ENCODE data around the gene NCKAP5.

The NCKAP5 gene

DNA sequence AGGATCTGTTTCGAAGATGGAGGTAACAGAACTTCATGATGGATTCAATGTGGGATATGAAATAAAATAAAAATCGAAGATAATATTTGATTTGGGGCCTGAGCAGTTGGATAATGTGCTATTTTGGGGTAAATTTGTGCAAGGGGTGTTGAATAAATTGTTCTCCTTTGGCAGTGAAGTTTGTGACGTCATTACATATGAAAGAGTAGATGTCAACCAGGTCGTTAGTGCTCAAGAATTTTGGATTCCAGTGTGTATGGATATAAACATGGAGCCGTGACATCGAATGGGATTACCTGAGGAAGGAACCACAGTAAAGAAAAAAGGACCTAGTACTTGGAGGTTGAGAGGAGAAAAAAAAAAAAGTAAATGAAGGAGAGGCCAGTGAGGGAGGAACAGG is 253.0 kb downstream of the NCKAP5 start:
- no peak for DNase-seq

DNA sequence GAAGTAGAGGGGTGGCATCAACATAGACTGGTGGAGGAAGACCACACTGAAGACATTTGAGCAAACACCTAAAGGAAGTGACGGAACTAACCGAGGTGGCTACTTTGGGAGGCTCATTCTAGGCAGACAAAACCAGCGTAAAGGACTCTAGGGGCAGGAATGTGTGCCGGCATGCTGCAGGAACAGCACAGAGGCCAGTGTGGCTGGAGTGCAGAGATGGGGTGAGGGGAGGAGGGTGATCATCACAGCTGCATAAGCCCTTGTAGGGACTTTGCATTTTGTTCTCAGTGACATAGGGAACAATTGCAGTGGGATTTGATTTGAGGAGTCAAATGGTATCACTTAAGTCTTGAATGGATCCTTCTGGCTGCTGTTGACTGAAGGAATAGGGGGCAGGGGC is 253.5 kb downstream of the NCKAP5 start:
- DNase-seq = no peak

DNA sequence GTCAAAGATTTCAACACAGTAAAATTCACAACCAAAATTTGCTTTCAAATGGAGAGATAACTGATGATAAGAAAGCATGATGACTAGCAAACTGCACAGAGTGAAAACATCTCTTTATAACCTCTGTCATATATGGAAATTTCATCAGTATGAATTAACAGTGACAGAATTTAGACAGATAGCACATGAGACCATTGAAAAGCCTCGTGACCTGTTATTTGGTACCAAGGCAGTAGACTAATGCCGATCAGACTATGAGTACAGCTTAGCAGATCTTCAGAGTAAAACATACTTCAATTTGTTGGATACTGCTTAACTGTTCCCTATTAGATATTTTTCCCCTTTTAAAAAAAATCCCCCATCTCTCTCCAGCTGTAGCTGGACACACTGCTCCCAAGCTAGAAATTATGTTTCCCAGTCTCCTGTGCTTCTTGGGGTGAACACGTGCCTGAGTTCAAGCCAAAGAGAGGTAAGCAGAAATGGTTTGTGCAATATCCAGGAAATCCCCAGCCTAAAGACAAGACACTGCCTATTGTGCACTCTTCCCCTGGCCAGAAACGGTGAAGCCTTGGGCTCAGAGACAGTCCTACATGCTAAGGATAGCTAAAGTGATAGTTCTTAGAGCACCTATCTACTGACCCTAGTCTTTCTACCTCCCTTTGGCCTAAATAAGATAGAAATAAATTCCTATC is 256.1 kb downstream of the NCKAP5 start:
- no peak for DNase-seq

DNA sequence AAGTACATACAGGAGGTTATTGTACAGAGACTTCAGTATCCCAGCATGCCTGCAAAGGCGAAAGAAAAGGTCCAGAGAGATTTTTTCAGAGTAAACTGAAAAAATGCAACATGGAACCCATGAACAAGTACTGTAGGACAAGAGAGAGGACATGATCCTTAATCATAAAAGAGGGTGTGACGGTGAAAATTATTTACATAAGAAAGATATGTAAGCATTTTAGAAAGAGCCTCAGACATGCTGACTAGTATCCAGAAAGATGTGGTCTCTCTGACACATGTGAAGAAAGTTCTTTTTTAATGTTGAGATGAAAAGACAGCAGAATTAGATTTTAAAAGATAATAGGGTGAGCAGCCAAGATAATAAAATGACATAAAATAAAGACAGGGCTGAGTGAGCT is 262.0 kb downstream of the NCKAP5 start:
- no peak for DNase-seq

DNA sequence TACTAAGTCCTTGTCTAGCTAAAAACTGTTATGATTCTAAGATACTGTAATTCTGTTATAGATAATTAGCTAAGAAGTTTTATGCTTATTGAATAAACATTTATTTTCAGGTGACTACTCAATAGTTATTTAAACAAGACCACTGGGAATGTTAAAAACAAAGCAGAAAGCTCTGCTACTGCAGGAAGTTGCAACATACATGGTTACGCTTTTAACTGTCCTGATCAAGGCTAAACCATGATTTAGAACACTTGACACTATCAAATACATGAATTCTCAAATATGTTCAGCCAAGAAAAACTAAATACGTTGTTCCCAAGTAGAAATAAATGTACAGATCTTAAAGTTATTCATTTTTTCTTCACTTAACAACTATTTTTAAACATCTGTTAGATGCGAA is 263.9 kb downstream of the NCKAP5 start:
- no peak for DNase-seq

DNA sequence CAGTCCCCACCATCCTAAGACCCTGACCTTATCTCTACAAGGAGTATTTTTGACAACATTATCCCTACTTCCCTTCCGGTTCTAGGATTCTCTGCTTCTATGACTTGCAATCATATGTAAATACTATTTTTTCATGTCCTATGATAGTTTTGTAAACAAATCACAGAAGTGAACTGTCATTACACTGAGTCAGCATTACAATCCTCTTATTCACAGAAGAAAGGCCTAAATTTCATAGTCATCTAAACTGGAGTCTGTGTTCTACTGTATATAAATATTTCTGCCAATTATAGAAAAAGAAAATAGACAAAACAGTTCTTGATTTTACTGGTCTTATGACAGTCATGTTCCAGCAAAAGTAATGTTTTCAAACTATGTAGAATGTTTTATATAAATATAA is 265.1 kb downstream of the NCKAP5 start:
- no peak for DNase-seq

DNA sequence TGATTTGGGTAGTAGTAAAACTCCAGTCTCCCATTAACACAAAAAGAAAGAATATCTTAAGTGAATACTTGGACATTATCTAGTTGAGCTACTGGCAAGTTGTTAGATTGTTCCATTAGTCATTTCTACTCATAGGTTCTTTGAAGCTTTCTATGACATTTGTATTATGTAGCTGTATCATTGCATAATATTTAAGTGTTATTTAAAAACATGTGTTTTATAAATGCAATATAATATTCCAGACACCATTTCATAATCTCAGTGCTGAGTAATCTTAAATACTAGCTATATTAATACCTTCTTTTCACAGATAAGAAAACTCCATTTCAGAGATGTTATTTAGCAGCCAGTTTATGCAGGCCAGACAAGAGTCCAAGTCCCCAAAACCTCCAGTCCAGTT is 271.9 kb downstream of the NCKAP5 start:
- no peak for DNase-seq

DNA sequence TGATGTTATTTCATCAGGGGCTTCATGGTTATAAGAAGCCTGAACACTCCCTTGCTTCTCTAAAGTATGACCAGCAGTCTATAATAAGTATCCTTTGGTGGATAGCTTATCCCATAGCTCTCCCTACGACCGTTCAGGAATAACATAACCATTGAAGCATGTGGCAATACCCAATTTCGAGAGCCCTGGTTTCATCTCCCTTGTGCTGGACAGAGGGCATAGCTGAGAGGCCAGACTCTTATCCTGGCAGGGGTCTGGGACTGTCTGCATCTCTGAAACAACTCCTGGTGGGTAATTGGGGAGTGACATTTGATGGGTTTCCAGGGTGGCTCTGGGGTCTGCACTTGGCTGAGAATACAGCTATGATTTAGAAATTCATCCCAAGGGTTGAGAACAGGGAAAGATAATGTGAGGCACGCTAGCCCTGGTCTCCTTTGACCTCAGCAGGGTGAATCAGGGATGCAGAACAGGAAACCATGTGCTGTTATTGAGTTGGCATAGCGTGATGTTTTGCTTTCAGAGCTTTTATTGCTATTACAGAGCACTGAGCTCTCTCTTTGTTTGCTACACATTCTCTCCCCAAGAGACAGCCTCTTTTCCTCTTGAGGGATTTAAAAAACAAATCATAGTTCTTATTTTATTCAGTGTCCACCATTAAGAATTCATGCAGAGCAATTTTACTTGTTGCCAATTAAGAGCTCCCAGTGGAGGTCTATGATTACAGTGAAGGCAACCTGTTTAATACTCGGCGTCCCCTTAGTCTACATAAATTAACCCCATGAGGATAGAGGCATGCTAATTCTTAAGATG is 274.5 kb downstream of the NCKAP5 start:
- DNase-seq = no peak

DNA sequence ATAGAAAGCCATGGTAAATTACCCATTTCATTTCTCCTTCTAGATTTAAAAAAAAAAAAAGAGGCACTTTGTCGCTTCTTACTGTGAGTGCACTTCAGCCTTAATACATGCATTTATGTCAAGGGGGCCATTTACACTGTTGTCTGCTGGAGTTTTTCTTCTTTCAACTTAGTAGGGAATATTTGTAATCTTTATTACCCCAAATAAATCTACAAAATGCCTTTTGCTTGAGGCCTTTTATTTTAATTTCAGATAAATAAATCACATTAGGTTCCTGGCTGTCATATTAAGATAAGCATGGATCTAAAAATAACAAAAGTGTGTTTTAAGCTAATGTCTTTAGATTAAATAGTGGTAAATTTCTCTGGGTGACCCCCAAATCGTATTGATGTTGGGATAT is 276.0 kb downstream of the NCKAP5 start:
- no peak for DNase-seq

DNA sequence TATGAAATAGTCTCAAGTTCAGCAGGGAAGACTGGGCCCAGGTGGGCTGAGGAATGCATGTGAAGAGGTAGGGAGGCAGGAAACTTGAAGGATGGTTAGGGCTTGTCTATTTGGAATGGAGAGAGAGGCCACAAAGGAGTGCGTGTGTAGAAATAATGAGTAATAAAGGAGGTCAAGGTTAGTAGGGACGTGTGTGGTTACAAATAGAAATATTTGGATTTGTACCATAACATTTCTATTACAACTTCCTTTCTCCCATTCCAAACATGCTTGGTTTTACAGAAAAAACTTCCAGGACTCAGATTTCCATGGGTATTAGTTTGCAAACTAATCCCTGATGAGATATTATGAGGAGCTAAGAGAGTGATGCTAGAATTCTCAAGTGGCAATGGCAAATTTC is 280.6 kb downstream of the NCKAP5 start:
- DNase-seq = no peak

DNA sequence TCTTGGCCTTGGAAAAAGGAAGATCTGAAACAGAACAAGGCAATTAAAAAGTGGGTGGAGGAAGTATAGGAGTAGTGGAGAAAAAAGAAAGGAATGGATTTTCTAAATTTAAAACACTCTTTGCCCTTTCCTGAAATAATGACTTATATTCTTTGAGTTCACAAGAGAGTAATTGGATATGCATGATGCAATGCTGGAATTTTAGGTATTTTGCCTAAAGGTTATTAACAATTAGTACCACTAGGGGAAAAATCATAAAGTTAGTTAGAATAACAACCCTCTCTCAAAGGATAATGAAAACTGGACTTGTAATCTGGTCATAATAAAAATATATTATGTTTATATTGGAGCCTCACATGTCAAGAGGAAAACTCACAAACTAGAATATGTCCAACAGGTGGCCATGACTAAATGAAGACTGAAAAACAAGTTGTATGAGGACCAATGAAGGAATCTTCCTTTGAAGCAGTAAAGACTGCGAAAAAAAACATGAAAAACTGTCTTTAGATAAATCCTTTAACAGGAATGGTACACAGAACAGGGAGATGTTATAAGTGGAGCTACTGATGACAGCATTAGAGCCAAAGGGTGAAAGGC is 281.8 kb downstream of the NCKAP5 start:
- DNase-seq = no peak

DNA sequence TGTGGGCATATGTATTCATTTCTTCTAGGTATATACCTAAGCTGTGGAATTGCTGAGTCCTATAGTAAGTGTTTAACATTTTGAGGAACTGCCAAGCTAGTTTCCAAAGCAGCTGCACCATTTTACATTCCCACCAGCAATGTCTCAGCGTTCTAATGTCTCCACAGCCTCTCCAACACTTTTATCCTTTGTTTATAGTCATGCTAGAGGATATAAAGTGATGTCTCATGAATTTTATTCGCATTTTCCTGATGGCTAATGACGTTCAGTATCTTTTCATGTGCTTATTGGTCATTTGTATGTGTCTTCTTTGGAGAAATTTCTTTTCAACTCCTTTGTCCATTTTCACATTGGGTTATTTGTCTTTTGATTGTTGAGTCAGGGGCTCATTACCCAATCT is 295.2 kb downstream of the NCKAP5 start:
- no peak for DNase-seq

DNA sequence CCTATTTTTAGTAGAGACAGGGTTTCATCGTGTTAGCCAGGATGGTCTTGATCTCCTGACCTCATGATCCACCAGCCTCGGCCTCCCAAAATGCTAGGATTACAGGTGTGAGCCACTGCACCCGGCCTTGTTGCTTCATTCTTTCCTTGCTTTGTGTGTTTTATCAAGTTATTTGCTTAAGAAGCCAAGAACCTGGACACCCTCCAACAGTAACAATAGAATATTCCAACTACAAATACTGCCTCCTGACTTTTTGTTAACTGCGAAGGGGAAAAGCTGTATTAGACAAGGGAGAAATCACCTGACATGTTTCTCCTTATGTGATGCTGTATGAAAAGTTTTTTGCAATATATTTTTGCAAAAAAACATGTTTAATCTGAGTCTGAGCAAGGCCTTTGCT is 297.2 kb downstream of the NCKAP5 start:
- peak; percentile 57 for DNase-seq

DNA sequence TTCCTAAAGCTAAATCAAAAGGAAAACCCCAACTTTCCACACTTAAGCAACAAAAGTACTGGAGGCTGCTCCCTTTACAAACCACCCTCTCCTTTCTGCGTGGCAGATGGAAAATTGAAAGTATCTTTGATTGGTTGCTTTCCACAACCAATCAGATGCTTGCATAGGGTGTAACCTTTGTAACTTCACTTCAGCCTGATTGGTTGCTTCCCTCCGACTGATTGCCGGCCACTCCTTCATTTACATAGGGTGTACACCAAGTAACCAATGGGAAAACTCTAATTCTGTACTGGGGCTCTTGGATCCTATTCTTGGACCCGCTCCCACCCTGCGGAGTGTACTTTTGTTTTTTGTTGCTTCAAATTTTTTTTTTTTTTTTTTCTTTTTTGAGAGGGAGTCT is 297.7 kb downstream of the NCKAP5 start:
- DNase-seq = peak; percentile 76

DNA sequence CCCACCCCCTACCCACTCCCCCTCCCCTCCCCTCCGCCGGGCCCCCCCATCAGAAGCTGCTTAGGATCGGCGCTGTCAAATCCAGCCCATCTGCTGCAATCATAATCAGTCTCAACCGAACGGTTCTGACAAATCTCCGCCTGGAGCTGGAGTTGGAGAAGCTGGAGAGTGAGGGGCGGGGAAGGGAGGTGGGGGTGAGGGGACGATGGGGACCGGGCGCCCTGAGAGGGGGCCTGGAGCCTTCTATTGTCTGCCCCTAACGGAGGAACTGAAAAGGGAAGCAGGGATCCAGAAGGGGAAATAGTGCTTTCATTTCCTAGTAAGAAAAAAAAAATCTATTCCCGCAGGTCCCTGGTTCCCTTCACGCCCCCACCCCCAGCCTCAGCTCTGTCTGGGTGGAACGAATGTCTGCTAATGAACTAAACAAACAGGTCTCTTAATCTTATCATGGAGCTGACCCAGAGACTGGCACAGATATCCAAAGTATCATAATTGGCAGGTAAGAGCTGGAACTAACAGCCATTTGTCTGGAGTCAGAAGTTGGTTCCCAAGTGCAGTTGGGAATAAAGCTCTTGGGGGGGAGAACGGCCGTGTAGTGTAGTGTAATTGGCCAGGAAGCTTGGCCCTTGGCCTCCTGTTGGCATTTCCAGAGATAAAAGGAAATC is 301.2 kb downstream of the NCKAP5 start:
- DNase-seq = peak; percentile 33

DNA sequence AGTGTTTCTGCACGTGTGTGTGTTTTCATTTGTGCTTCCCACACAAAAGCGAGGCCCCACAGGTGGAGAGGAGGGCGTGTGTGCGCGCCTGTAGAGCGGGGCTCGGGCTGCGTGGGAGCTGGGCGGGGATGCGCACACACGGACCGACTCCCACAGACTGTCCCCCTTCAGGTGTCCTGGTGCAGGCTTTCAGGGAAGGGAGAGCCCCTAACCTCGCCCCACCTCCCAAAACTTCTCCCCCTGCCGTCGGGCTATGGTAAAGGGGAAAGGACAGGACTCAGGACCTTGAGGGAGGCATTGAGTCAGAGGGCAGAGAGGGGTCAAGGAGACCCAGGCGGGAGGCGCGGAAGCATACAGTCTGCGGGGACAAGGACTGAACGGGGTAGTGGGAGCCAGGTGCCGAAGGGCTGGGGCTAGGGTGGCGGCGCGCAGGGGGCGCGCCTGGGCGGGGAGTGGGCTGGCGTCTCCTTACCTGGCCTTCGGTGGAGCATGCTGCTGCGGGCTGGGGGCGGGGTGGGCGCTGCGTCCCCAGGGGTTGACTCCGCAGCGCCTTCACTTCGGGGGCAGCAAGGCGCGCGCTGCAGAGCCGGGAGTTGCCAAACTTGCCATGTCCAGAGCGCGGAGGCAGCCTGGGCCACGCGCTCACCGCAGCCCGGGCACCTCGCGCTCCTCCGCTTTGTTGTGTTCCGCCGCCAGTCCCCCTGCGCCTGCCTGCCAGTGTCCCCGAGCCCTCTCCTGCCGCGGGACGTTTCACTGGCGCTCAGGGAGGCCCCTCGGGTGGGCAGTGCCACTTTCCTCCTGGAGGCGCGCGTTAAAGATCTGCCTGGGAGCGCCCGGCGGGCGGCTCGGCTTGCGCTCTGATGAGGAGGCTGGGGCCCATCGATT is 302.0 kb downstream of the NCKAP5 start:
- no peak for DNase-seq

DNA sequence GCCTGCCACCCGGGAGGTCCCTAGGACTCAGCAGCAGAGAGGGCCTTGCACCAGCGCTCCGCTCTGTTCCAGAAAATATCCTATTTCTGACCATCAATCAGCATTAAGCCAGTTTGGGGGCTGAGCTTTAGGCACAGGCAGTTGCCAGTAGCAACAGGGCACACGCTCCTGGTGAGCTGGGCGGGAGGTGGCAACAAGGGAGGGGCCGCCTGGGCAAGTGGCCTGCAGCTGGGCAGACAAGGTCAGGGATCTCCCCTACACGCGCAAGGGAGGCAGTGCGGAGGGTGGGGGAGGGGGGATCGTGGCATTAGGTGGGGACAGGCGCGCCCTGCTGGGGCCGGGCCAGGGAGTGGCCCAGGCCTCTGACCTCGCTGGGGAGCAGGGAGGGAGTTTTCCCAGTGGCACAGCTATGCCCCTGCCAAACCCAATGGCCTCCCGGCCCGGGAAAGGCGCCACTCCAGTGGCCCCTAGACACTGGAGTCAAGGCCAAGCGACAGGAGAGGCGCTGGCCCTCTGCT is 302.8 kb downstream of the NCKAP5 start:
- peak; percentile 68 for DNase-seq

DNA sequence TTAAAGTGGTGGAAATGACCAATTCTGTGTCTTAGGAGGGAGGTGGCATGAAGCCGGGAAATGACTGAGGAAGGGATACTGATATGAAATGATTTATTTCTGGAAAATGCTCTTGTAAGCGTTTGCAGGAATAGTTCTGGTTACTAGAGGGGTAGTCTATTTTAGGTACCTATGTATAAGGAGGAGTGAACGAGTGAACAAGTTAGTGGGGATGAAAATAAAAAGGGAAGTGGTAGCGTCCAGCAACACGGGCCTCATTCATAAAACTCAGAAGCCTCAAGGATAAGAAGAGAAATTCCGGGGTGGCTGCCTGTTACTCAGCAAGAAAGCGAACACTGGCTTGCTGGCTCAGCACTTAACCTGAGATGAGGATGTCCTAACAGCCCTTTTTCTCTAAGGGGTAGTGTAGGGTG is 303.3 kb downstream of the NCKAP5 start:
- no peak for DNase-seq

DNA sequence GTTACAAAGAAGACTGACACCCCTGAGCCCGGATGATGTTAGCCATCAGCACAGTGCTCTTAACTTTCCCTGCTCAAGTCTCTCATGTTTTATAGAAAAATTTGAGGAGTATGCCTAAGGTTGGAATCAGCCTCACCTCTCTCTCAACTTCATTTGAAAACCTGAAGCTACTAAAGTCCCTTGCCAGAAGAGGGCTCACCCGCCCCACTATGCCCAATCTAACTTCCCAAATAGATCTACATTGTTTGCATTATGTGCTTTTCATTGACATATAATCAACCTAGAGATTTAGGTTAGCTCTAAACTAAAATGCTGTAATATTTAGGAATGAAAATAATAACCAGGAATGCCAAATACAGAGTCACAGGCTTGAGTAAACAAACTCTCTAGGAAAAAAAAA is 305.4 kb downstream of the NCKAP5 start:
- DNase-seq = no peak

DNA sequence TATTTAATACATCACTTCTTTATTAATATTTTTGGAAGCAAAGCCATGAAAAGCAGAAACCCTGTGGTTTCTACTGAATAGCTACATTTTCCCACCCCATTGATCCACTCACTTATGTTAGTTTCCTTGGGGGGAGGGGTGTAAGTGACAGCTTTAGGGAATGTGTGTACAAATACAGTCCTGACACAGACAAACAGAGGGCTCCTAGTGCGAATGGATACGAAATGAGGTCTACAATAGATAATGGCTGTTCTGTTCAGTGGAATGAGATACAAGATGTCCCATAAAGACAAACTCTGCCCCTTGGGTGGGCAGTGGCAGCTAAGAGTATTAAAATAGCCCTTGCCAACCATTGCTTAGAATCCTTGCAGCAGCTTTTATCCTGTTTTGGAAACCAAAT is 312.9 kb downstream of the NCKAP5 start:
- DNase-seq = no peak

DNA sequence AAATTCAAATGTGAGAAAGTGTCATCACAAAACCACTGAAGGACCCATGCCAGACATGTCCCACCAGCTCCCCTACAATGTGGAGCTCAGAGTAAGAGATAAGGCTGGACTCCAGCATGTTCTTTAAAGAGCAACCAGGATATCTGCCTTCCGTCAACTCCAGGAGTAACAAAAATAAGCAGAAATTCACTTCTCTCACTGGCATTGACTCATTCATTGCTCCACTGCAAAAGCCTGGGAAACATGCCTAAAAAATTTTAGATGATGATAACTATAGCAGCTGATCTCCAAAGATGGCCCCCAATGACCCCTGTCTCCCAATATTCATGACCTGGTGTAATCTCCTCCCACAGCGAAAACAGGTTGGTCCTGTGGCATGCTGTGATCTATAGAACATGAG is 314.5 kb downstream of the NCKAP5 start:
- no peak for DNase-seq

DNA sequence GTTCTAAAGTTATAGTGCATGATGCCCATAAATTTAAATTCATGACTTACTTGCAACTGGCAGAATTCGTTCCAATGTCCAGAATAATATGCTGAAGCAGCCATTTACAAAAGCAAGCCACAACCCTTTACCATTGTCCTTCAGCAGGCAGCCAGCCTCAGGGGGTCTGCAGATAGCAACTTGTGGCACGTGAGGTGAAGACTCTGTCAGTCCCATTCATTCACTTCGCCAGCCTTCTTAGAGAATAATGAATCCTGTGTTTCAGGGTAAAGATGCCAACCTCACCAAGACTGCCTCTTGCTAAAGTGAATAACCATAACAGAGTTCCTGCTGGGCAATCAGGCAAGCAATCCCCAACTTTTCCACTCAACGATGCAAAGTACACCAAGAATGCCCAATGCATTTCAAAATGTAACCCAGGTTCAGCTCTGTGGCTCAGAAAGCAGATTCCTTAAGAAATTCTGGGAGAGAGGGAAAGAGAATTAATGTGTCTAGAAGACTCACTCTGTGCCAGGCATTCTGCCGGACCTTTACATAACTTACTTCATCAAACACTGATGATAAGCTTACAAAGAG is 315.4 kb downstream of the NCKAP5 start:
- DNase-seq = no peak
